Uterus (tissue), 2 donors: ENCODE measurements around the gene TBC1D19.

Experiments
- POLR2A ChIP-seq, 2 donors: fragments of 450-650 bp; IDR thresholded peaks; one replicate each; pipeline ENCODE4 v1.6.1; 2016; ENCODE audit warnings: antibody characterized with exemption in 2 of 2, mild to moderate bottlenecking in 1 of 2, moderate library complexity in 1 of 2
- TF ChIP-seq, protein P1 (sequence below), 4 experiments: fragments of 200-600 bp in 2 of 4; fragments of 450-650 bp in 2 of 4; sonication (generic) in 2 of 4; IDR thresholded peaks; one replicate each; pipeline ENCODE4 v1.5.1; 2016 to 2019; ENCODE audit warnings: antibody characterized with exemption in 4 of 4, mild to moderate bottlenecking in 2 of 4, moderate library complexity in 1 of 4

DNA sequence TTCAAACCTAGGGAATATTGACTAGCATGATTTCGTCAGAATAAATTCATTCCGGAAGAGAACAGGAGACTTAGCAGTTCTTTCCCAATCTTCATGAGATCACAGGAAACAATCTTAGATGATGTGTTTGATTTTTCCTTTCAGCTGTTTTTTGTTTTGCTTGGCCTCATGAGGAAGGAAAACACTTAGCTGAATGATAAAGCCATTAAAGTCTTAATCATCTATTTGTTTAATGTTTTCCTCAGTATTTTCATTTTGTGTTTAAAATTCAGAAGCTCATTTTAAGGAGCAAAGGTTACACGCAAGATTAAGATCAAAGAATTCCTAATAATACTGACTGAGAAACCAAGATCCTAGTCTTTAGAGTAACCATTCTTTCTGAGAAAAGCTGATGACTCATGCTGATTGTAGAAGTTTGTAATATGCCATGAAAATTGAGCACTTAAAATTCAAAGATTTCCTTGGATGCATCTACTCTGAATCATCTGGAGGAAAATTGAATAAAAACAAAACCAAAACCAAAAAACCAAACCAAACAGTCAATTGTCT lies 15.4 kb upstream of the TBC1D19 start:
- TF ChIP-seq, protein P1, sequence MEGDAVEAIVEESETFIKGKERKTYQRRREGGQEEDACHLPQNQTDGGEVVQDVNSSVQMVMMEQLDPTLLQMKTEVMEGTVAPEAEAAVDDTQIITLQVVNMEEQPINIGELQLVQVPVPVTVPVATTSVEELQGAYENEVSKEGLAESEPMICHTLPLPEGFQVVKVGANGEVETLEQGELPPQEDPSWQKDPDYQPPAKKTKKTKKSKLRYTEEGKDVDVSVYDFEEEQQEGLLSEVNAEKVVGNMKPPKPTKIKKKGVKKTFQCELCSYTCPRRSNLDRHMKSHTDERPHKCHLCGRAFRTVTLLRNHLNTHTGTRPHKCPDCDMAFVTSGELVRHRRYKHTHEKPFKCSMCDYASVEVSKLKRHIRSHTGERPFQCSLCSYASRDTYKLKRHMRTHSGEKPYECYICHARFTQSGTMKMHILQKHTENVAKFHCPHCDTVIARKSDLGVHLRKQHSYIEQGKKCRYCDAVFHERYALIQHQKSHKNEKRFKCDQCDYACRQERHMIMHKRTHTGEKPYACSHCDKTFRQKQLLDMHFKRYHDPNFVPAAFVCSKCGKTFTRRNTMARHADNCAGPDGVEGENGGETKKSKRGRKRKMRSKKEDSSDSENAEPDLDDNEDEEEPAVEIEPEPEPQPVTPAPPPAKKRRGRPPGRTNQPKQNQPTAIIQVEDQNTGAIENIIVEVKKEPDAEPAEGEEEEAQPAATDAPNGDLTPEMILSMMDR (IDR thresholded peaks at IDR 0.05), result no peak
- no peak for TF ChIP-seq POLR2A (IDR thresholded peaks at IDR 0.05)
